GM23338 (cell line): ENCODE results near the gene PPP2R5A. TPM values are rescaled to one million over a fixed set of nuclear protein-coding genes. Genes with fewer than 3 reads are reported as not detected.

Experiments
- ATAC-seq: fragments of 200-7000 bp; cut with Tn5 transposase; 3 replicates; pipeline ENCODE4 v1.9.1; 2020
- DNase-seq: peaks from one replicate; pipeline ENCODE4 v3.0.0-alpha.2; 2015; ENCODE audit warnings: low spot score
- H2AFZ ChIP-seq: fragments of 200-600 bp; sonication (generic); 2 replicates; pipeline ENCODE4 v1.8.0; 2016; ENCODE audit warnings: antibody characterized with exemption, mild to moderate bottlenecking, moderate library complexity
- H3F3A ChIP-seq: fragments of 200-600 bp; sonication (generic); replicated peaks from 2 replicates; pipeline ENCODE4 v1.8.0; 2017; ENCODE audit warnings: antibody characterized with exemption, mixed run types, low read depth
- H3K27ac ChIP-seq: fragments of 200-600 bp; sonication (generic); 2 replicates; pipeline ENCODE4 v1.6.1; 2016; ENCODE audit warnings: low read depth
- H3K27me3 ChIP-seq: fragments of 200-600 bp; sonication (generic); 2 replicates; pipeline ENCODE4 v1.8.0; 2016; ENCODE audit warnings: mild to moderate bottlenecking, mixed run types, moderate library complexity; ENCODE audit not compliant: insufficient read depth
- H3K36me3 ChIP-seq: fragments of 200-600 bp; sonication (generic); 2 replicates; pipeline ENCODE4 v1.8.0; 2016; ENCODE audit warnings: mild to moderate bottlenecking; ENCODE audit not compliant: insufficient read depth
- H3K4me1 ChIP-seq: fragments of 200-600 bp; sonication (generic); 2 replicates; pipeline ENCODE4 v1.8.0; 2016; ENCODE audit warnings: mild to moderate bottlenecking, moderate library complexity; ENCODE audit not compliant: insufficient read depth
- H3K4me2 ChIP-seq: fragments of 200-600 bp; sonication (generic); 2 replicates; pipeline ENCODE4 v1.7.1; 2017; ENCODE audit warnings: mixed run types
- H3K4me3 ChIP-seq: fragments of 200-600 bp; sonication (generic); 2 replicates; pipeline ENCODE4 v1.6.1; 2016; ENCODE audit warnings: mixed run types
- H3K79me2 ChIP-seq: fragments of 200-600 bp; sonication (generic); replicated peaks from 2 replicates; pipeline ENCODE4 v1.8.0; 2017; ENCODE audit warnings: mild to moderate bottlenecking; ENCODE audit not compliant: insufficient read depth
- H3K9me2 ChIP-seq: fragments of 200-600 bp; sonication (generic); 2 replicates; pipeline ENCODE4 v1.8.0; 2017; ENCODE audit not compliant: insufficient read depth
- H4K20me1 ChIP-seq: fragments of 200-600 bp; sonication (generic); replicated peaks from 2 replicates; pipeline ENCODE4 v1.8.0; 2017; ENCODE audit warnings: mild to moderate bottlenecking; ENCODE audit not compliant: insufficient read depth
- H3K27ac Mint-ChIP-seq: 2 replicates; pipeline ENCODE4 v1.8.0; 2020; ENCODE audit warnings: inconsistent platforms, mild to moderate bottlenecking, moderate library complexity, mixed read lengths
- H3K27me3 Mint-ChIP-seq: 3 replicates; pipeline ENCODE4 v1.8.0; 2022; ENCODE audit warnings: low read depth, mild to moderate bottlenecking, moderate library complexity, mixed read lengths, inconsistent platforms; ENCODE audit not compliant: insufficient read depth, poor library complexity
- H3K36me3 Mint-ChIP-seq: 3 replicates; pipeline ENCODE4 v1.8.0; 2021; ENCODE audit warnings: low read depth, mild to moderate bottlenecking, inconsistent platforms, moderate library complexity, mixed read lengths
- H3K4me1 Mint-ChIP-seq: 3 replicates; pipeline ENCODE4 v1.8.0; 2020; ENCODE audit warnings: mild to moderate bottlenecking, inconsistent platforms, mixed read lengths
- H3K4me3 Mint-ChIP-seq: 3 replicates; pipeline ENCODE4 v1.8.0; 2021; ENCODE audit warnings: moderate library complexity, mild to moderate bottlenecking, inconsistent platforms, mixed read lengths
- H3K9me3 Mint-ChIP-seq: 3 replicates; pipeline ENCODE4 v1.8.0; 2020; ENCODE audit warnings: moderate library complexity, mild to moderate bottlenecking, inconsistent platforms, mixed read lengths
- CREB1 ChIP-seq: fragments of 250-450 bp; sonication (Bioruptor Pico); IDR thresholded peaks from 2 replicates; pipeline ENCODE4 v1.5.0; 2020; ENCODE audit warnings: low read depth, mild to moderate bottlenecking, moderate library complexity
- CTCF ChIP-seq, 2 experiments: fragments of 200-600 bp in 1 of 2; sonication (generic) in 1 of 2; conservative IDR thresholded peaks; 2 replicates each; pipeline versions ENCODE4 v1.5.1 to v1.6.1; 2016 to 2017; ENCODE audit warnings: antibody characterized with exemption in 2 of 2, low read depth in 2 of 2, mild to moderate bottlenecking in 2 of 2, moderate library complexity in 1 of 2
- ETS1 ChIP-seq: IDR thresholded peaks from 2 replicates; pipeline ENCODE4 v1.6.1; 2016; ENCODE audit warnings: antibody characterized with exemption
- EZH2 ChIP-seq: fragments of 200-600 bp; sonication (generic); IDR thresholded peaks from one replicate; pipeline ENCODE4 v1.8.0; 2017; ENCODE audit warnings: antibody characterized with exemption, mild to moderate bottlenecking, low read depth; ENCODE audit not compliant: unreplicated experiment
- EZH2phosphoT487 ChIP-seq: fragments of 200-600 bp; sonication (generic); IDR thresholded peaks from one replicate; pipeline ENCODE4 v1.8.1; 2018; ENCODE audit warnings: antibody characterized with exemption; ENCODE audit not compliant: unreplicated experiment
- JUNB ChIP-seq: IDR thresholded peaks from one replicate; pipeline ENCODE4 v1.6.1; 2016; ENCODE audit warnings: antibody characterized with exemption; ENCODE audit not compliant: unreplicated experiment
- NANOG ChIP-seq: IDR thresholded peaks from 2 replicates; pipeline ENCODE4 v1.6.1; 2016; ENCODE audit warnings: antibody characterized with exemption, borderline replicate concordance
- POLR2AphosphoS5 ChIP-seq: IDR thresholded peaks from 2 replicates; pipeline ENCODE4 v1.6.1; 2016; ENCODE audit warnings: antibody characterized with exemption, low read depth
- REST ChIP-seq: IDR thresholded peaks from one replicate; pipeline ENCODE4 v1.6.1; 2018; ENCODE audit warnings: antibody characterized with exemption; ENCODE audit not compliant: unreplicated experiment
- STAT1 ChIP-seq: IDR thresholded peaks from one replicate; pipeline ENCODE4 v1.6.1; 2016; ENCODE audit warnings: antibody characterized with exemption; ENCODE audit not compliant: unreplicated experiment
- ZNF114 ChIP-seq: fragments of 250-450 bp; sonication (Bioruptor Pico); IDR thresholded peaks from 2 replicates; pipeline ENCODE4 v1.5.0; 2020; ENCODE audit warnings: mild to moderate bottlenecking, moderate library complexity
- ZNF331 ChIP-seq: fragments of 250-450 bp; sonication (Bioruptor Pico); IDR thresholded peaks from 2 replicates; pipeline ENCODE4 v1.5.0; 2020; ENCODE audit warnings: low read depth, mild to moderate bottlenecking, moderate library complexity
- ZNF462 ChIP-seq: fragments of 250-450 bp; sonication (Bioruptor Pico); IDR thresholded peaks from 2 replicates; pipeline ENCODE4 v1.5.0; 2020; ENCODE audit warnings: mild to moderate bottlenecking, moderate library complexity
- polyA plus RNA-seq: library from polyadenylated mRNA; unstranded; fragments of >200 nt; fragmentation: Nextera tagmentation; extraction: Ambion mirVana; gene quantifications from 2 replicates; pipeline ENCODE4 v1.2.1, GENCODE V29; 2016
- total RNA-seq: library from RNA; depleted of rRNA; stranded (reverse); fragments of >200 nt; shearing (Covaris generic); gene quantifications from 2 replicates; pipeline ENCODE4 v1.2.3, GENCODE V29; 2014

PPP2R5A gene
- total and polyA plus RNA-seq, 2 experiments from 2014 or later = 16.2 to 43.5 TPM

GRCh38 chr1:212346601-212347000 lies 61.4 kb downstream of the PPP2R5A start:
- Mint-ChIP-seq H3K36me3 (0 out of 3 replicates have a peak, but pooled peaks cover 4% of the 10 kb centered on the region), H3K4me1 (no peaks in the 10 kb centered on the region), H3K4me3 (no peak overlapping the region), H3K27ac (no peak overlapping the region), H3K9me3 (no peaks in the 10 kb centered on the region), H3K27me3 (peaks cover 2% of the 10 kb centered on the region)
- TF ChIP-seq STAT1 = no peak
- no peak for TF ChIP-seq ZNF462 (CRISPR knock-in tag)
- TF ChIP-seq EZH2phosphoT487 = no peak
- no peak for TF ChIP-seq POLR2AphosphoS5
- no peak for TF ChIP-seq JUNB
- no peak for TF ChIP-seq ETS1
- no peak for TF ChIP-seq ZNF114 (CRISPR knock-in tag)
- no peak for TF ChIP-seq CREB1 (CRISPR knock-in tag)
- no peak for TF ChIP-seq ZNF331 (CRISPR knock-in tag)
- no peak for TF ChIP-seq NANOG
- no peak for TF ChIP-seq EZH2
- no peak for TF ChIP-seq REST
- TF ChIP-seq CTCF (conservative IDR thresholded peaks at IDR 0.05; ENCODE audit: low read depth in 2 of 2) = no peak
- no peak overlapping the region for H3K27ac ChIP-seq
- no peaks in the 10 kb centered on the region for H3K79me2 ChIP-seq
- H3K9me2 ChIP-seq = no peaks in the 10 kb centered on the region
- no peak for DNase-seq
- no peak overlapping the region for H2AFZ ChIP-seq
- ATAC-seq = no peak
- H4K20me1 ChIP-seq = no peaks in the 10 kb centered on the region
- H3K27me3 ChIP-seq = no peaks in the 10 kb centered on the region
- H3K36me3 ChIP-seq = peaks cover 8% of the 10 kb centered on the region
- H3K4me3 ChIP-seq = no peak overlapping the region
- H3K4me2 ChIP-seq = no peak overlapping the region
- H3K4me1 ChIP-seq = no peaks in the 10 kb centered on the region
- no peaks in the 10 kb centered on the region for H3F3A ChIP-seq
